ENCODE measurements around the gene IGSF3.
A peak's percentile ranks its signal among the peaks of the same experiment; 100 is the strongest.
"Not testable (repeated sequence)": the region's sequence is repeated elsewhere in the genome, so short reads cannot be mapped to it uniquely, and the experiment has no call there.

Gene IGSF3

GRCh38 chr1:116595065-116595840 lies 72.3 kb downstream of the IGSF3 start:
- DNase-seq, result not testable (repeated sequence)

- DNase-seq, result not testable (repeated sequence)
These were observed 73.6 kb downstream of the IGSF3 start for GRCh38 chr1:116593977-116594376.

- DNase-seq, result not testable (repeated sequence)
These were observed 74.1 kb downstream of the IGSF3 start for GRCh38 chr1:116593401-116593800.

- DNase-seq, result not testable (repeated sequence)
These were observed 75.5 kb downstream of the IGSF3 start for GRCh38 chr1:116591951-116592605.

GRCh38 chr1:116591006-116591950 lies 76.3 kb downstream of the IGSF3 start:
- DNase-seq, result not testable (repeated sequence)

GRCh38 chr1:116590359-116591005 lies 77.1 kb downstream of the IGSF3 start:
- DNase-seq, result not testable (repeated sequence)

- not testable (repeated sequence) for DNase-seq
These were observed 78.3 kb downstream of the IGSF3 start for GRCh38 chr1:116589101-116589735.

- DNase-seq, result no peak
These were observed 79.9 kb downstream of the IGSF3 start for GRCh38 chr1:116587501-116588227.

GRCh38 chr1:116586741-116587143 lies 80.8 kb downstream of the IGSF3 start:
- no peak for DNase-seq

- no peak for DNase-seq
These were observed 81.6 kb downstream of the IGSF3 start for GRCh38 chr1:116585886-116586285.

GRCh38 chr1:116581323-116581885 lies 86.1 kb downstream of the IGSF3 start:
- DNase-seq, result no peak

- no peak for DNase-seq
These were observed 86.8 kb downstream of the IGSF3 start for GRCh38 chr1:116580446-116581322.

GRCh38 chr1:116579259-116579875 lies 88.2 kb downstream of the IGSF3 start:
- DNase-seq, result no peak

- DNase-seq, result no peak
These were observed 89.0 kb downstream of the IGSF3 start for GRCh38 chr1:116578581-116578980.

- DNase-seq, result no peak
These were observed 89.7 kb downstream of the IGSF3 start for GRCh38 chr1:116577759-116578314.

- peak; percentile 78 for DNase-seq
These were observed 92.8 kb downstream of the IGSF3 start for GRCh38 chr1:116574581-116575291.

- no peak for DNase-seq
These were observed 94.0 kb downstream of the IGSF3 start for GRCh38 chr1:116573431-116574095.

Data from NCI-H1694 (cell line).